RCC 7860 (cell line): Measurements from ENCODE around the gene PAPPA.

ENCODE experiments used
- DNase-seq: peaks from one replicate; pipeline ENCODE4 v3.0.0-alpha.2; 2015; ENCODE audit warnings: low spot score
- FAIRE-seq: peaks from 2 replicates; lab custom pipeline; 2012; peaks lifted over from hg19 to GRCh38; lab: Jason Lieb, UNC

The PAPPA gene

DNA sequence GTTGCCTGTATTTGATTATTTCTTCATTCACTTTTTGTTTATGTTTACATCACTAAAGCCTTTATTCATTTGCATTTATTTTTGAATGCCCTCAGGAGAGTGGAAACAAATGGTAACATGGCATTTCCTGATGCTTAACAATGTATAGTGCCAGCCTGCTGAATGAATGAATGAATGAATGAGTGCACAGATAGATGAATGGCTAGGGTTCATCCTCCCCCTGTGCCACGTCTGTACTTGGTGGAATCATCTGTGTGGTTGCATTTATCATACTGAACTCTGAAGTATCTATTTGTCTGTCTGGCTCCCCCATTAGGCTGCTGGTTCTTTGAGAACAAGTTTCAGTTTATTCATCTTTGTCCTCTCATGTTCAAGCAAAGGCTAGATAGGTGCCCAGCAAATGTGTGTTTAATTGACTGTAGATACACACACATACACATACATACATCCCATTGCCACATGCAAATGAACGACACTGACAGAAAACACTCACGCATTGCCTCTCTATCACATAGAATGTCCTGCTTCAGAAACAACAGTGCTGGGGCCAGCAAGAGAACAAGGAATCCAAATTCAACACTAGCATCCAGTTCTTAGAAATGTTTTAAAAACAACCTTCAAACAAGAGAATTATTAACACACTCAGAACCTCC, 150.4 kb downstream of the PAPPA start:
- DNase-seq, result no peak
- FAIRE-seq, result no peak

DNA sequence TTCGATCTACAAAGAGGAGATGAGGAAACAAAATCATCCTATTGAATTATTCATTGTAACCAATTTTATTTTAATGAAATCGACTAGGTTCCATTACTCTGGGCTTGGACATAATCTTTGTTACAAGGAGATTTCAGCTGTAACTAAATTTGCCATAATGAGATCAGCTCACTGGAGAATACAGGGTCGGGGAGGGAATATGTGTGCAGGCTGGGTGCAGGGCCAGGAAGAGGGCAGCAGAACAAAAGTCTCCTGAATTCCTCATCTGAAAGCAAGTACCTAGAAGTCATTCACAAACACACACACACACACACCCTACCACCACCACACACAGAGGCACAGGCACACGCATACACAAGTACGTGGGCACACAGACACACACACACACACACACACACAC, 151.2 kb downstream of the PAPPA start:
- FAIRE-seq, result no peak
- no peak for DNase-seq

DNA sequence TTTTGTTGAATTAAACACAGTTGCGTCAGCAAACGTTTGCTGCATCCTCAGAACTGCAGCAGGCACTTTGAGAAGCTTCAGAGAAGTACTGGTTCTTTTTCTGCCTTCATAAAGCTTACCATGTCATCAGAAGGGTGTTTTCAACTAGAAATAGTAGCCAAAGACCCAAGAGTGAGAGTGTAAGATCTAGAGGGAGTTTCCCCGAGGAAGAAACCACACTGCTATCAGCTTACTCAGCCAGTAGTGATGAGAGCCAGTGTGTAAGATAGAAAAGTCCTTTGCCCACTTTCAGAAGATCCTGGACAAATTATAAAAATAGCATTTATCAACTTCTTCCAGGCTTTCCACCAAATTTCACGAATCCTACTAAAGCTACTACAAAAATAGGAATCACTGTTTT, 154.5 kb downstream of the PAPPA start:
- FAIRE-seq, result no peak
- DNase-seq, result no peak

DNA sequence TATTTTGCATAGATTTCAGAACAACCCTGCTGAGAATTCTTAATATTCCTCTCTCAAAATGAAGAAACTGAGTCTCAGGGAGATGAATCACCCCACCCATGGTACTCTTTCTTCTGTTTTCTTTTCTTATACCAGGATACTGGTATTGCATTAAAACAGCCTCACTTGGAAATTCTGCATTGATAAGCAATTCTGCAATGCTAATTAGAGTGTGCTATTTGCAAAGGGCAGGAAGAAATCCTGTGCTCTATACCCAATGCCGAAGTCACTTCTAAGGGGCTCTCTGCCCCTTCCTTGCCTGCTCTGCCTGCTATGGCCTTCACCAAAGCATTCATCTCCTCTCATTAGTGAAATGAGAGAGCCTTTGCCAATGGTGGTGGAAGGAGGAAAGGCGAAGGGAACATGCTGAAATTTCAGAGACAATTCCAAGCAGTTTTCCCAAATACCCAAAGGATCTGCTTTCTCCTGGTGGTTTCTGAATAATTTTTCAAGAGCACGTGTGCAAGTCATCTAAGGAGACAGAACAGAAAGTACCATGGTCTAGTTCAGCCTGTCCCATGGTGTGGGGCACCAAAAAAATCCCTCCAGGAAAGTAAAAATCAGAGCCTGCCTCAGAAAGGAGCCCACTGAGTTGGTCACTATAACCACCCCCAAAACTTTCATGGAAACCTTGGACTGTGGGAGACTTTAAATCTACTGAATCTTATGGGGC, 156.5 kb downstream of the PAPPA start:
- DNase-seq, result no peak
- no peak for FAIRE-seq

DNA sequence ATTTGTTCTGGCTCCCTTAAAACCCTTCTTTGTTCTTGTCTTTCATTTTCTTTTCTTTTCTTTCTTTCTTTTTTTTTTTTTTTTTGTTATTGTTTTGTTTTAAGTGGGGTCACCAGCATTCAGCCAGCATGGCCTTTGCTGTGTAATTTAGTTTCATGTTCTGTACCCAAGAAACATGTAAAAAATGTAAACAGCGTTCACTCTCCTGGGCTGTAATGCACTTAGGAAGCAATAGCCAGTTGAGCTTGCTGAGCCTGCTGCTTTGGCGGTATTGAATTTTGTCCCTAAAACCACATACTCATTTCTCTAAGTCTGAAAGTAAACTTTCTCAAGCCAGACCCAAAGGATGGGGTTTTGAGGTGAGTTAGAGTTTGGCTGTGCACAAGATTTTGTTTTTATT, 158.6 kb downstream of the PAPPA start:
- no peak for FAIRE-seq
- DNase-seq, result no peak

DNA sequence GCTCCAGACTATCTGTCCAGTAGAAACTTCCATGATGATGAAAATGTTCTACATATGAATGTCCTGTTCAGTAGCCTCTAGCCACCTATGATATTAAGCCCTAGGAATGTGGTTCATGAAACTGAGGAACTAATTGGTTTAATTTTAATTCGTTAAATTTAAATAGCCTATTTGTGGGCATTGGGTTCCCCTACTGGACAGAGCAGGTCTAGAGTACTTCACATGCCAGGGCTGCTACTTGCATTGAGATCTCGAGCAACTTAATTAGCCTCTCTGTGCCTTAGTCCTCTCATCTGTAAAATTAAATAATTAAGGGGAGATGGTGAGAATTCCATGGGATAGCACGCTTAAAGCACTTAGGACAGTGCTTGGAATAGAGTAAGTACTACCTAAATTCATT, 160.0 kb downstream of the PAPPA start:
- DNase-seq (no peak), FAIRE-seq (no peak)

DNA sequence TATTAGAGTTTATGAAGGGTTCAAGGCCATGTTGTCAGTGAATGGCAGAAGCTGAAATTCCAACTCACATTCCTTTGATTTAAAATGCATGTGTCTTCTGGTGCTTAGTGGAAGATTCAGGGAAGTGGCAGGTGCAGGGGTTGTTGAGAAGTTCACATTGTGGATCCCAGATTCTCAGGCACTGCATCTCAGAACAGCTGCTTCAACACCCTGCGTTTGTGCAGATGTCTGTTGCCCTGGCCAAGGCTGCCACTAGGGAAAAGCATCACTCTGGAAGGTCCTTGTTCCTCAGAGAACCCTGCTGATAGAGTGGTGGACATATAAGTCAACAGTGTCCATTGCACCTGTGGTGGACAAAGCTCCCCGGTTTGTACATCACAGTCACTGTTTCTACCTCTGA, 162.7 kb downstream of the PAPPA start:
- FAIRE-seq (no peak), DNase-seq (no peak)

DNA sequence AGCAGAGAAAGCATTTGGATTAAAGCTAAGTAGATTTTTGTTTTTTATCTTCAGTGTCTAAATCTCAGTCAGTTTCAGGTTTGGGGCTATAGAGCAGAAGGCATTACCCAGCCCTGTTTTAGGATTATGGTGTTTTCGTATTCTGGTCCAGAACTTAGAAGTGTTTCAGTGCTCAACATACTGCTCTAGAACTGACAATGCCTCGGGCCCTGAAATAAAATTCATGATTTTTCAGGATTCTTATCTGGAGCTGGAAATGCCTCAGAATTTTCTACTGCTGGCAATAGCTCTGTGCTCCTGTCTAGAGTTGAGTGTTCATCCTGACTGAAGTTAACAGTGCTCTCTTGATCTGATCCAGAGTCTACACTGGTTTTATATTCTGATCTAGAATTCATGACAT, 163.9 kb downstream of the PAPPA start:
- FAIRE-seq, result no peak
- DNase-seq, result no peak

DNA sequence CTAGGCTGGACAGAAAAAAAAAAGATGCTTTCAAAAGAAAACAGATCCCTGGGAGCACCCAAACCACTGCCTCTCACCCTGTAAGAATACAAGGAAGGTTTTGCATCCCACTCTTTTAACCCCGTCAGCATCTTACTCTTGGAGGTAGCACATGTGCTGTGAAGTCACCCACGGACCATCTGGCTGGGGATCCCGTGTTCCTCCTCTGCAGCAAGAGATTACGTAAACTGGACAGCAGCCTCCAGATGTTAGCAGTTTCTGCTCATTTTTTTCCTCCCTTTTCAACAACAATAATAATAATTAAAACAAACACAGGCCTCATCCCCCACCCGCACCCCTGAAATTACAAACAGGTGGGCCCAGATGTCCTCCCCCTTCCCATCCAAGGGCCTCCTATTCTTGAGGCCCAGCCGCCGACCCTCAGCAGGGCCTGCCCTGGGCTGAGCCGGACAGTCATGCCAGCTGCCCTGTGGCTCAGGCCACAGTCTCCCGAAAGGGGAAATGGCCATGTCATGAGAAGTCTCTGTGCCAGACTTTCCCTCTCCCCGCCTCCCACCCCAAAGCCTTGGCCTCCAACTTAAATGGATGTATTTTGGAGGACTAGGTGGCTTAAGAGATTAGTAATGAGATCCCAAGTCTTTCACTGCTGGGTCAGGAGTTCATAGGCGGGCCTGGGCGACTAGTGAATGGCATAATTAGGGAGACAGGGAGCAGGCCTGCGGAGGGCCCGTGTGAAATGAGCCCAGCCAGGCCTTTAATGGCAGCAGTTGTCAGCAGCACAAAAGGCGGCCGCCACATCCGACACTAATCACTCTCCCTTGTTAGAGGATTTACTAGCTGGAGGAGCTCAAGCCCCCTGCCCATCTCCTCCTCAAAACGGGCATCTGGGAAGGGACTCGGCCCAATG, 165.1 kb downstream of the PAPPA start:
- no peak for FAIRE-seq
- no peak for DNase-seq

DNA sequence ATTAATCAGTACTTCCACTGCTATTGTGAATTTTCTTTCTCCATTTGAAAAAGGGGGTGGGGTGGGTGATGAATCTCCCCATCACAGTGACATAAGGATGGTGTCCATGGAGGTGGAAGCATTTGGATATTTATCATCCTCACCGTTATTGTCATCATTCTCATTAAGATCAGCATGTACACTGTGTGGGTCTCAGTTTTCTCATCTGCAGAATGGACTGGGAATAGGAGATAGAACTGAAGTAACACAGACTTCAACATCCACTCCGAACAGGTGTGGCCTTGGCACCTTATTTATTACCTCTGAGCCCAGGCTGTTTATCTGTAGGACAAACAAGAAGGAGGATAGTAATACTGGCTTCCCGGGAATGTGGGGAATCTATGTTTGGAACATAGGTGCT, 165.9 kb downstream of the PAPPA start:
- FAIRE-seq, result no peak
- DNase-seq, result no peak

DNA sequence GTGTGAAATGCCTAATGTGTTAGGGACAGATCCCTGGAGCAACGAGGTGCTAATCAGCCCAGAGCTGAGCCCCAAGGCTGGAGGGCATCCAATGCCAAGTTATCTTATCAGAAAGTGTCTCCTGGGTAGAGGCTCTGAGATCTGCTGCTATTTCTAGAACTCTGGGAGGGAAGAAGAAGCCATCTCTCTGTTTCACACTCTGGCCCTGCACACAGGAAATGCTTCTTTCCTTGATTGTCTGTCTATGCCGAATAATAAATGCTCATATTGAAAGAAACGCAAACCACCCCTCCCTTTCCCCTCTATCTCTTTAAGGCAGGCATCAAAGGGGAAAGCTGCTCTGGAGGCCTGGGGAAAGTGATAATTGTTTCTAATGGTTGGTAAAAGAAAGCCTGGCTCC, 166.7 kb downstream of the PAPPA start:
- no peak for FAIRE-seq
- DNase-seq, result no peak

DNA sequence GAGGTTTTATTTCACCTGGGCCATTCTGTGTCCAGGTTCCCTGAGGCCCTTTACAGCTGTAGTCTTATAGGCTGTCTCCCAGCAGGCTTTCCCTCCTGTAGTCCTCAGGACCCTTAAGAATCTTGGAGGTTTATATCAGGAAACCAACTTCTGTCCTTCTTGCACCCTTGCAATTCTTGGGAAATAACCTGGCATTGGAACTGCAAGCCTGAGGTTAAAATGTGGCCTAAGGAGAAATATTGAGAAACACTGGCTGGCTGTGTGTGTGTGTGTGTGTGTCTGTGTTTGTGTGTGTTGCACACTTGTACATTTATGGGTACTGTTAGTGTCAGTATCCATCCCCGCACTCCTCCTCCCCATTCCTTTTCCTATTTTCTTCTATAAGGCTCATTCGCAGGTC, 168.9 kb downstream of the PAPPA start:
- FAIRE-seq (no peak), DNase-seq (no peak)

DNA sequence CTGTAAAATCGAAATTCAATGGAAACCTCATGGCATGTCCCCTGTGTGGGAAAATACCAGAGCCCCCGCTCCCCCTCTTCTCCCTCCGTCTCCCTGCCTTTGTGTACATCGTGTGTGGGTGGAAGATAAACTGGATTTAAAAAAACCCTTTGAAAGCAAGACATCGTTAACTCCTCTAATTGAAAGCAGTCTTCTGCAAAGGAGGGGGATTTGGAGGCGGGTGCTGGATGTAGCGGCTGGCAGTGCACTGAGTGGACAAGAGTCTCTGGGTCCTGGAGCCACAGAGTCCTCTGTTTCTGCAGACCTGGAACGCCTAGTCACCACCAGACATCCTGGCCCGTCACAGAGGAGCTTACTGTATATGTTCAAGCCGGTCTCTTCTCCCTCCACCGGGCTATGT, 169.4 kb downstream of the PAPPA start:
- DNase-seq, result no peak
- no peak for FAIRE-seq

DNA sequence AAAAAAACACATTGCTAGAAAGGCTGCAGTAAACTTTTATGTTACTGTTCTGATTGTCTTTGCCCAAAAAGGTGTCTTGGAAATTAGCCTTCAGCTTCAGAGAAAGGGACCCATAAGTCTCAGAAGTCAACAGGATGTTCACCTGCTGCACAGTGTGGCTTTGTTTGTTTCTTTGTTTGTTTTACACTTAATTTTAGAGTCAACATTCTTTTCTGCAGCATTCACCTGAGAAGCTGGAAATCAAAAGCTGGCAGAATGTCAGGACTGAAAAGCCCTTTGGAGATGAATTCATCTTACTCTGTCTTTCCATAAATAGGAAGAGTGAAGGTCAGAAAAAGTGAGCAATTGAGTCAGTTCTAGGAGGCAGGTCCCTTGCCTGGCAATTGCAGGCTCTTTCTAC, 170.0 kb downstream of the PAPPA start:
- FAIRE-seq (no peak), DNase-seq (no peak)

DNA sequence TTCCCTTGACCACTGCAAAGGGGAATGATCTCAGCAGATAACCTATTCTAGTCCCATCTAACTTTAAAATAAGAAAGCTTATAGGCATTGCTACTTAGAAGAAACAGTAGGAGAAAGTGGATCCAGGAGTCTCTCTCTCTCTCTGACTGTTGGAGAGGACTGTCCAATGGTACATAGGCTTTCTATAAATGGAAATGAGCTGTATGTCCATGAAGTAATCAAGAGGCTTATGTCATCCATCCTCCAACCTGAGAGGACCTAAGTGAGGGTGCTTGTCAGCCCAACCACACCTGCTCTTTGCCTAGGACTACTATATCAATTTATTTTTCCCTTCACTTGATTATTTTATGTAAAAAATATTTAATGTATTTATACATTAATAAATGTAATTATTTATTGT, 172.3 kb downstream of the PAPPA start:
- FAIRE-seq, result no peak

DNA sequence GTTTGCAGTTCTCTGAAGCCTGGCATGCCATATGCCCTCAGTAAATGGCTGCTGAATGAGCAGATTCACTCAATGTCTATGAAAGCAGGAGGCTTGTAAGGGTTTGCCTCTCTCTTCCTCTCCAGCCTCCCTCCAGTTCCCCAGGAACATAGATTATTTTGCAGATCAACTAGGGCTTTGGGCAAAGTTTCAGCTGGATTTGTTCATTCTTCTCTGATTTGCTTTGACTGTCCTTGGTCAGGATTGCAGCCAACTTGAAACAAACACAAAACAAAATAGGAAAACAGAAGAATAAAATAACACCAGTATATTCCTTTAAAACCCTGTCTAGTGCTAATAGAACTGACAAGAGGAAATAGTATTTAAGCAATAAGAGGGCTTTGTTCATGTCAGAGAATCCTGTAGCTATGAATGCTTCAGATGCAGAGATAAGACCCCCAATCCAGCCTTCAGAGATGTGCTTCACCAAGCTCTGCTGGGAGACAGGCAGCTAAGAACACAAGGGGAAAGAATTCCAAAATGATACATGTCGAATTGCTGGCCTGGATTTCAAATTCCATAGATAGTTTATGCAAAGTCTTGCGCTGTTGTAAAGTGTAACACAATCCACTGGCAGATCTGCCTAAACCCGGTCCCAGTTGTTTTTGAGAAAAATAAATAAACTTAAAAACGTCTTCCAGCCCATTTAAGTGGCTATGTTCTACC, 174.3 kb downstream of the PAPPA start:
- FAIRE-seq (no peak), DNase-seq (no peak)

More for the DNA sequence above, 172.3 kb downstream of the PAPPA start:
- DNase-seq, result no peak

DNA sequence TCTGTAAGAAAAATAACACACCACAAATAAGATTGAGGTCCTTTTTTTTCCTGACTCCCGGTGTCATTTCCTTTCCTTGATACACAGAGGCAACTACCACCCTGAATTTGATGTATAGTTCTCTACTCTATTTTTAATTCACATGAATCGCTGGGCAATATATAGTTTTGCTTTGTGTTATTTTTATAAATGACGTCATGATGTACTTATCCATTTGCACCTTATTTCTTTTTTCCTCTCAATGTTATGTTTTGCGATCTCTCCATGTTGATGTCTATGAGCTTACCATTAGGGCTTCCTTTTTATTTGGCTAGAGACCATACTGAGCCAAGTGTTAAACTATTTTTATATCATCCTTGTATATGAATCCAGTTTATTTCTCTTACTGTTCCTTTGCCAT, 175.9 kb downstream of the PAPPA start:
- no peak for DNase-seq

DNA sequence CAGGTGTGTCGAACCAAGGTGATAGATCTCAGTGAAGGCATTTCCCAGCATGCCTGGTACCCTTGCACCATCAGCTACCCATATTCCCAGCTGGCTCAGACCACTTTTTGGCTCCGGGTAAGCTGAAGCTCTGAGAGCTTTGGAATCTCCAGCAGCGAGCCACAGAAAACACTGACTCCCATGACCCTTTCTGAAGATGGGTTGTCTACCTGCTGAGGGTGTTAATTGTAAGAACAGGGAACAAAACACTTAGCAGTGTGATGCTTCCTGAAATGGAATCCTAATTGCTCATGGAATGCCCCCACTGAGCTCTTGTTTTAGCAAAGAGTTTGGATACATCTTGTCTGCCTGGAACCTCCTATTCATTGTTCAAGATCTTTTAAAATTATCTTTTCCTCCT, 177.7 kb downstream of the PAPPA start:
- no peak for DNase-seq
- FAIRE-seq, result no peak

More for the DNA sequence above, 175.9 kb downstream of the PAPPA start:
- FAIRE-seq, result no peak

DNA sequence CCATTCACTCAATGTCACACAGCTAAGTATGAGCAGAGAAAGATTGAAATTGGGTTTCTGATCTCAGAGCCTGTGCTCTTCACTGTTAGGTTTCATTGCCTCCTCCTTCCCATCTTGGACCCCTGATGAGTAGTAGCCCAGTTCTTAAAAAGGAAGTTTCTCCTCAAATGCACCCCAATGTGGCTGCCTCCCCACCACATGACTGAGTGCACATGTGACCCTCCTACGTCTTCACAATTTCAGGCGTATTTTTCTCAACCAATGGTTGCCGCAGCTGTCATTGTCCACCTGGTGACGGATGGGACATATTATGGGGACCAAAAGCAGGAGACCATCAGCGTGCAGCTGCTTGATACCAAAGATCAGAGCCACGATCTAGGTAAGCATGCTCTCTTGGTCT, 178.5 kb downstream of the PAPPA start:
- FAIRE-seq, result no peak
- DNase-seq, result no peak

DNA sequence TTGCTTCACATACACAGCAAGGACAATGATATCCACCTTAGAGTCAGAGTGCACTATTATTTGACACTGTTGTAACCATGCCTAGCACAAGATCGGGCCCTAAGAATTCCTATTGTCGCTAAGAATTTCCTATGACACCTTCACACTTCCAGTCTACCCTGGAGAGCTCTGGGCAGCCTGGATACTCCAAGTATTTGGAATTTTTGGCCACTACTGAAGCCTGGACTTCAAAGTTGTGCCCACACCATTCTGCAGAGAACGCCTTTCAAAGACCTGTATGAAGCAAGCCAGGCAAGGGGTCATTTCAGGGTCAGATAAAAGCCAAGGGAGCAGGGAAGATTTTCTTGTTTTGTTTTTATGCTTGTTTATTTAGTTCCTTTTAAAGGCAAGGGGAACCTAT, 179.7 kb downstream of the PAPPA start:
- no peak for FAIRE-seq

DNA sequence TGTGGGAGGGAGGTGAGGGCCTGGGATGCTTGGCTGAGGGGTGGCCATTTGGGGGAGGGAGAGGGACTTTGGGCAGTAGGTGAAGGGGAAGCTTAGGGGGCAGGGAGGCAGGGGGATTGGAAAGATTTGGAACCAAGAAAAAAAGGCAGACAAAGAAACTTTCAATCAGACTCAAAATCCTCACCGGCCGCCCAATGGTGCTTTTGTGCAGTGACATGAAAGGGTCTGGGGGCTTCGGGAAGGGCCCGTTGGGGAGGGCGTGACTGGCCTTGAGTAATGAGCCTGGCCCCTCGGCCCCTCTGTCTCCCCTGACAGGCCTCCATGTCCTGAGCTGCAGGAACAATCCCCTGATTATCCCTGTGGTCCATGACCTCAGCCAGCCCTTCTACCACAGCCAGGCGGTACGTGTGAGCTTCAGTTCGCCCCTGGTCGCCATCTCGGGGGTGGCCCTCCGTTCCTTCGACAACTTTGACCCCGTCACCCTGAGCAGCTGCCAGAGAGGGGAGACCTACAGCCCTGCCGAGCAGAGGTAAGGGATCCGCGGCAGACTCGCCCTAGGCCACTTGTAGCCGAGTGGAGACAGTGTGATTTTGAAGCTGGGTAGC, 181.1 kb downstream of the PAPPA start:
- DNase-seq (no peak), FAIRE-seq (no peak)

More for the DNA sequence above, 179.7 kb downstream of the PAPPA start:
- no peak for DNase-seq
